Hepatic stellate cell (primary cell): ENCODE data around the gene CHMP1B.
"Not testable (repeated sequence)": the region's sequence is repeated elsewhere in the genome, so short reads cannot be mapped to it uniquely, and the experiment has no call there.

Experiments used
- DNase-seq: peaks from one replicate; pipeline ENCODE4 v3.0.0; 2011; ENCODE audit warnings: low spot score

CHMP1B gene

DNA sequence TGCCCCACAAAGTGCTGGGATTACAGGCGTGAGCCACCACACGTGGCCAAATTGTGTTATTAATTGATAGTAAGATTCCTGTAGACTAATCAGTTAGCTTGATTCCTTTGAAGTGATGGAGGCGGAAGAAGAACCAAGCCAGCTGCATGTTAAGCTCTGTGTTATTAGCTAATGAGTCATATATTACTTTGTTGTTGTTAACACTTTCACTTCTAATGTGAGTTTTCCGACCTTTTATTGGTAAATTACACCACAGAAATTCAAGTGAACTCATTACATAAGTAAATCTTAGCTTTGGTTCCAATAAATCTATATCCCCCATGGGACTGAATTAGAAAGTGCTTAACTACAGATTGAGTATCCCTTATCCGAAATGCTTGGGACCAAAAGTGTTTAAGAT, 20.3 kb downstream of the CHMP1B start:
- DNase-seq: no peak

DNA sequence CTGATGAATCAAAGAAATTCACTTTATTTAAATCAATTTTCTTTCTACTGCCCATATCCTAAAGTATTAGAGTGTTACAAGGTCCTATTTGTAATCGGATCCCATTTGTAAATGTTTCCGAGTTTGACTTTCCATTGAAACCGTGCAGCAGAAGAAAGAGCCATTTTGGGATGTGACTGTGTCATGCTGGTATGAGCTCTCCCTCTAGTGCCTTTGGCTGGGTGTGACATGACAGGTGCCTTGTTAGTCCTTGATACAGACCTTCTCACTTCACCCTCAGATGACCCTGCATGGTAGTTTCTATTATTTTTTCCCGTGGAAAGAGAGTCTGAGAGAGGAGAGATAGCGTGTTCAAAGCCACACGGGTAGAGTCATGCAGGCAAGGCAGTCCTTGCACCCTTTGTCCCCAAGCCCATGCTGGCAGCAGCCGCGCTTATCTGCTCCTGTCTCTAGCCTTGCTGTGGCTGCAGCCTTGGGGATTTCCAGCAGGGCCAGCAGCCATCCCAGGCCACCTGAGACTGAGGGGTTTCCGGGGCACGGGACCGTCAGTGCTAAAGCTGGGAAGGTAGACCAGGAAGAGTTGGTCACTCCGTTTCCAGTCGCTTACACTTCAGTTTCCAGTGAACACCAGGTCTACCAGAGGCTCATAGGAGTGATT, 21.4 kb downstream of the CHMP1B start:
- peak; percentile 77 for DNase-seq

DNA sequence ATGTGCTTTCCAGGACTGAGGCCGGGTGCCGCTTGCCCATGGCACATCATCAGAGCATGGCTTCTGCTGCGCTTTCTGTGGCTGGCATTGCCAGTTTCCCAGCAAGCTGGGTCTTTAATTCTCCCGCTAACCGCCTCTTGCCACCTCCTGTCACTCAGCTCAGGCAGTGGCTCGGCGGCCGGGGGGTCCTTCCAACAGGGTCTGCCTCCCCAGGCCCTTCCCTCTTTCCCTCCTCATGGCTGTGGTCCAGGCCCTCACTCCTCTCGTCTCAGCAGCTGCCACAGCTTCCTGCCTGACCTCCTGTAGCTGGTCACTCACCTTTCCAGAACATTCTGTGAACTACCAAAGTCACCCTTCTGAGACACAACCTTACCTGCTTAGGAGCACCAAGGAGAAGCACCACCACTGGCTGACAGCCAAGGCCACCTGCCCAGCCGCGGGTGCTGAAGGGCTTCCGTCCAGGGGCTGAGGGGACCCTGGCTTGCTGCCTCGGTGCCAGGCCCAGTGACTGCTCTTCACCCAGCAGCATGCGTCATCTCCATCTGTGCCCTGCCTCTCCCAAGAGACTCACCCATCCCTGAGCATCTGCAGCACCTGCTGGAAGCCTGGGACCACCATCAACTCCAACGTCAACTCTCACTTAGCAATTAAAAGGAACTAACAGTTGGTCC, 22.6 kb downstream of the CHMP1B start:
- no peak for DNase-seq

DNA sequence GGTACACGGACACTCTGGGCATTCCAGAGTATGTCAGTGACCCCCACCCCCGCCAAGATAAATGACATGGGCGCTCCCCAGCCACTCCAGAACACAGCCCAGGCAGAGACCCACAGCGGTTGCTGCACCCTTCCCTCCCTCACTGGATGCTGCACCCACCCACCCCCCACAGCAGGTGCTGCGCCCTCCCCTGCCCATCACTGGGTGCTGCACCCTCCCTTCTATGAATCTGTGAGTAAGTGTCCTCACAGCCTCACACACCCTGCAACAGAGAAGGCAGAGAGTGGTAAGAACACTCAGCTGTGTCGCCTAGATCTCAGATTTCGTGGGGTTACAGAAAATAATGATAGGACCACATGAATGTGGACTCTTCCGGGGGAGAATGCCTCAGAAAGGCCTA, 23.5 kb downstream of the CHMP1B start:
- no peak for DNase-seq

DNA sequence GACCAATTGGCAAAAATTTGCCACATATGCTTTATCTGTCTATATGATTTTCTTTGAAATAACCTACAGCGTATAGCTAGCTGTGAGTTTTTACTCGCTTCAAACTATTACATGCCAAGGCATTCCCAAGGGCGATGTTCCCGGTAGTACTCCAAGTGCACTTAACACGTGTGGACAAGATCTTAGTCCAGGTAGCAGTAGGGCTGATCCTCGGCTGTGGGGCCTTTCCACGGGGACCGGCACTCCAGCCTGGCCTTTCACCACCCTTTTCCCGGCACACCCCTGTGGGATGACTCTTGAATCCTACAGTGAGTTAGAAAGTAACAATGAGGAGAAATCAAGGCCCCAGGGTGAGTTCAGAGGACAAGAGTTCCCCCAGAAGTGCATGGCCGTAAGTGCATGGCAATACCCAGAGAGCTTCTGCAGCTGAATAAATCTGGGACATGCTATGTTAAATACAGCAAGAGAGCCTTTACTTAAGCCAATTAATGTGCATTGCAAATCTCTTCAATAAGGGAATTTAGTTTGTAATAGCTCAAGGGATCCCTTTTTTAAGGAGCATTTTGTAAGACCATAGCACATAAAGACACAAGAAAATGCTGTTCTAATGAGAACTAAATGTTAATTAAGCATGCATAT, 26.4 kb downstream of the CHMP1B start:
- no peak for DNase-seq

DNA sequence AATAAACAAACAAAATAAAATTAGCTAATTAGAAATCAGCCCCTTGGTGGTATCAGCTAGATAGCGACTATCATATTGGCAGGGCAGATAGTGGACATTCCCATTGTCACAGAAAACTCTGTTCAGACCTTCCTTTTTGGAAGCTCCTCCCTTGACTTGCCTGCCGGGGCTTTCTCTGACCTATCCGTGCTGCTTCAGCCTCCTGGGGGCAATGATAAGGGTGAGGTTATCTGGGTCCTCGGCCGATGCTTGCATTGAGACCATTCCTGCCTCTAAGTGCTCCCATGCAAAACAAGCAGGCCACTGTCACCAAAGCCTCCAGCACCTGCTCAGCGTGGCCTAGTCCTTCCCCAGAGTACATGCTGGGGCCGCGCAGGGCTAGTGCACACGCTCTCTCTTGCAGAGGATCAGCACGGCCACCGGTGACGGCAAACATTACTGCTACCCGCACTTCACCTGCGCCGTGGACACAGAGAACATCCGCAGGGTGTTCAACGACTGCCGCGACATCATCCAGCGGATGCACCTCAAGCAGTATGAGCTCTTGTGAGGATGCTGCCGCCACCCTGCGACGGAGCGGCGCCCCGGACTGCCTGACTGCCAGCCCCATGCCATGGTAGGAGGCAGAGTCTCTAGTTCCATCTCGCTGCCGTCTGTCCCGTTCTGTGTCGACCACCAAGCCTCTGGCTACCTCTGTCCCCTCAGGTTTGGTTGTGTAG, 29.5 kb downstream of the CHMP1B start:
- DNase-seq: no peak

DNA sequence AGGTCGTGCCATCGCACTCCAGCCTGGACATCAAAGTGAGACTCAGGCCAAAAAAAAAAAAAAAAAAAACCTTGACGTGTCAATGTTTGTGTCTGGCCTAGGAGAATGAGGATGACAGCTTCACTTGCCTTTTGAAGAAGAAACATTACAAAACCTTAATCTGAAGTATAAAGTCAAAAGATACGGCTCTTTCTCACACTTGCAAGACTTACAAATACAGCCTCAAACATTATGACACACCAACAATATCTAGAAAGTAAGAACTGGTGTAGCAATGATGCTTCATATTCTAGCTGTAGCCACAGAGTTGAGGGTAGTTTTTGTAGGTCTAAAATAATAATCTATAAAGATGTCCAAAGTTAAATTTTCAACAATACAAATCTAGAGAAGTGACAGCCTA, 31.4 kb downstream of the CHMP1B start:
- no peak for DNase-seq

DNA sequence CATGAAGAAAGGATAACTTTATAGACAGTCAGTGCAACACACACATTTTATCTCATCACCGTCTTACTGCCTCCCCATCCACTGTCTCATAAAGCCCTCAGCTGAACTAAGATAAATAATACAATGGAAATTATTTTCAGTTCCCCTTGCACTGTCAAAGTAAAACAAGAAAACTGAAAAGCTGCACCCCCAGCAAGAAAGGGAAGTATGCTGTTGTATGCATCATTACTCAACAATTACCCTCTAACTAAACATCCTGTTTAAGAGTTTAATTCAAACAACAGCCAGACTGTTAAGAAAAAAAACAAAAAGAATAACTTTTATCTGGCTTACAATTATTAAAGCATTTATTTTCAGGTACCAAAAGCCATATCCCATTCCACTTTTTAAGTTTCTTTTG, 31.9 kb downstream of the CHMP1B start:
- DNase-seq: no peak

DNA sequence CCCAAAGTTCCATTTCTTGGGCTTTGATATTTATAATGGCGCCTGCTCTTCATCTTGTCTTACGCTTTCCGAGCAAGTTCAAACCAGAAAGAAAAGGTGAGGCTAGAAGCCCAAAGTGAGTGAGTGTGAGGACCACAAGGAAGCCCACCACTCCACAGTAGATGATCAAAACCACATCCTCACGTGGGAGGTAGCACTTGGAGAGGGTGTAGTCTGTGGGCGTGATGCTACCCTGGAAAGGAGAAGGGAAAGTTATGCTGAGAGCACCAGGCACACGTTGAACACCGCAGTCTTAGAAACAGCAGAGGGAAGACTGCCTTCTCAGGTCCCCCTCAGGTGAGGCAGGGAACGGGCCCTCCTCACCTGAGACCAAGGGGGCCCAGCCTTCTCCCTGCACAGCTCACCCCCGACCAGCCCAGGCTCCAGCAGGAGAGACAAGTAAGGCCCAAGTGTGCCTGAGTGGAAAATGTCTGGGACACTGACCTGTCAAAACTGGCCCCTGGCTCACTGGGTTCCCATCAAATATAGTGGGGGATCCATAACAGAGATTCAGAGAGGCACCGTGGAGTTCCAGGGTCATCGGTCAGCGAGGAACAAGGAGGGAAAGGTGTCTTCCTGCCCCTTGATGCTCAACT, 33.3 kb downstream of the CHMP1B start:
- DNase-seq: no peak

DNA sequence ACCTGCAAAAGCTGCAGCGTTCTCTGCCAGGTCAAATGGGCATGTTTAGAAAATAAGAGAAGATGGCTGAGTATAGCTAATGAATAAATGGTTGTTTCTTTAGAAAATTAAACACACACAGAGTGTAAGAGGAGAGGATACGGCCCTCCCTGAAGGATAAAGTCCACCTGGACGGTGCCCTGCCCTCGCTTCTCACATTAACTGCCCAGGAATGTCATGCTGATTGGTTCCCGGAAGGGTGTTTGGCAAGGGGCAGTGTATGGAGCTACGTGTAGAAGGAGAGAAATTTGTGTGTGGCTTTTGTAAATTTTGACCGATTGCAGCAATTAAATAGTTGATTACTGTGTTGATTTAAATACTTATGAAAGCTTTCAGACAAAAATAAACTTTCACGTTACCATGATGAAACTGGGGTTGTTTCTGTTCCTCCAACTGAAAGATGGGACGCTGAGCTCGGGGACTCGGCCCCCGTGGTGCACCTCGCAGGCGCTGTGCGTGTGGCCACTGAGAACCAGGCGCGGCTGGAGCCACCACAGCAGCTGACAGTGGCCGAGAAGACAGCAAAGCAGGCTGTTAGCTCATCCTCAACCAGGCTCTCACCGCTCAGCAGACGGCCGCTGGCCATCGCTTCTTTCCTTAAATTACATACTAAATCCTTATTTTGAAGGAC, 34.2 kb downstream of the CHMP1B start:
- DNase-seq: no peak

DNA sequence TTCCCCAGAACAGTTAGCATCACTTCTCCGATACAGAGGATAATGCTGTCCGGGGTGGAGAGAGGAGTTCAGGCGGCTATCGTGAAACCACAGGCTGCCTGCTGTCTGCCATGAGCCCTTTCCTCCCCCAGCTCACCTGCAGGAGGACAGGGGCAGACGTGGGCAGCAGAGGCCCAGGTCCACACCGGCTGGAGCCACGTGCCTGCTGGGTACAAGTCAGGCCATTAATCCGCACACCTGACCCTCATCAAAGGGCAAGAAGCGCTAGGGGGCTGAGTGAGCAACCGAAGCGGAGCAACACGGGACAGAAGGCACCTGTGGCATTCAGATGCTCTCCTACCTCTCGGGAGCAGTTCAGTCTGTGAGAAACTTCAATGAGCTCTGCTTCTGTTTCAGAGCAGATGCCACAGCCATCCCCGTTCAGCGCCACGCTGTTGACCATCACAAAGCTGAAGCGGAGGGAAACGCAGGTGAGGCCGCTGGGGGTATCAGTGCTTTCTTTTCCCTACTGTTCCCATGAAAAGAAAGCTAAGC, 35.4 kb downstream of the CHMP1B start:
- DNase-seq: no peak

DNA sequence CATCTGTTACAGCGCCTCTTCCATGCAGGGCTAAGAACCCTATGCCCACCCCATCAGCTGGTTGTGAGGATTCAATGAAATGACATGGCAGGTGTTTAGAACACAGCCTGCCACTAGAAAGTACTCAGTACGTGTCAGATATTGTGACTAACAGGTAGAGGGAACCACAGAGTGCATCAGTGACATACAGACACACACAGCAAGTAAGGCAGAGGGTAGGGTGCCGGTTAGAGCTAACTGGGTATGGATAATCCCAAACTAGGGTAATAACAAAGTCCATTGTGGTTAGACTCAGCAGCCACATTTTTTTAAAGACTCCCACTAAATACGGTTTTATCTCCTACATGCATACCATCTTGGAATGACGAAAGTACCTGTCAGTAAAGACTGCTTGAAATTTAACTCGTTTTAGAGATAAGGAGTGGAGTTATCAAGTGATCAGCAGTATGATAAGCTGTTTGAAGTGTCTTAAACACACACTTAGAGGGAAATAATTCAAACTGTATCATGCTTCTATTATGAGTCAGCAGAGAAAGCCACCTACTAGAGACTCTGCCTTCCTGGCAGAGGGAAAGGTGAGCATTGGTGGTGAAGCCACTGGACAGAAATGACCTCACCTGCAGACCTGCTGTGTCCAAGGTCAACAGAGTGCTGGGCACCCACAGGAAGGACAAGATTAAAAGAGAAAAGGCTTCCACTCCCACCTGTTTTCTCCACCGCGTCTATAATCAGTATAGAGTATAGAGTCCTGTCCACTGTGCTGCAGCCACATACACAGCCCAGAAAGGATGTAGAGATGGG, 36.3 kb downstream of the CHMP1B start:
- no peak for DNase-seq

DNA sequence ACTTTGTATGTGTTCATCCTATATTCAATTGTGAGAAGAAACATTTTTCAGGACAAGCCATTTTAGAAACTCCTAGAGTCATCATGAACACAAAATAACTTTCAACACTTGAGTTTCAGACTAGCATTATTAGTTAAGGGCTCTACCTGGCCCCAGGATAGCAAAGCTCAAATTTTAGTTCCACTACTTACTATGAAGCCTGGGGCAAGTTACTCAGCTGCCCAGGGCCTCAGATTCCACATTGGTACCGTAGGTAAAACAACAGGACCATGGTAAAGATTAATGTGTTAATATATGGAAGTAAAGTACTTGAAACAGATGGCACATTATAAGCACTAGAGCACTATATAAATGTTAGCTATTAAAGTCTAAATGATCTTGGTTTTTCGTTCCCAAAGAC, 37.5 kb downstream of the CHMP1B start:
- DNase-seq: no peak

DNA sequence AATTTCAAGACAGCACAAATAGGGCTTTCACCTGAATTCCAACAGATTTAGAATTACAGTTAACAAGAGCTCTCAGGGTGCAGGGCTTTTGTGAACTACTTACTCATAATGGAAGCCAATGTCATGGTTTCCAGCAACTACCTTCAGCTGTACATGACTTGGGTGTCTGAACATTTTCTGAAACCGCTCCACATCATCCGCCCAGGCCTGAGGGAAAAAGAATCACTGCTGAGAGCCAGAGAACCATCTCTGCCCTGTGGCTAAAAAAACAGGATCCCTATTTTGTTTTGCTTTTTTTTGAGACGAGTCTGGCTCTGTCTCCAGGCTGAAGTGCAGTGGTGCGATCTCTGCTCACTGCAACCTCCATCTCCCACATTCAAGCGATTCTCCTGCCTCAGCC, 38.1 kb downstream of the CHMP1B start:
- DNase-seq: no peak

DNA sequence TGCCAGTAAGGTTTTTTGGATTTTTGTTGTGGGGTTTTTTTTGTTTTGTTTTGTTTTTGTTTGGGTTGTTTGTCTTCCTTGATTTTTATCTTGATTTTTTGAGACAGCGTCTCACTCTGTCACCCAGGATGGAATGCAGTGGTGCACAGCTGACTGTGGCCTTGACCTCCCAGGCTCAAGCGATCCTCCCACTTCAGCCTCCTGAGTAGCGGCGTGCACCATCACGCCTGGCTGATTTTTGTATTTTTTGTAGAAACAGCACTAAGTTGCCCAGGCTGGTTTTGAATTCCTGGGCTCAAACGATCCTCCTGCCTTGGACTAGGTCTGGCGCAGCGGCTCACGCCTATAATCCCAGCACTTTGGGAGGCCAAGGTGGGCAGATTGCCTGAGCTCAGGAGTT, 40.5 kb downstream of the CHMP1B start:
- DNase-seq: no peak

DNA sequence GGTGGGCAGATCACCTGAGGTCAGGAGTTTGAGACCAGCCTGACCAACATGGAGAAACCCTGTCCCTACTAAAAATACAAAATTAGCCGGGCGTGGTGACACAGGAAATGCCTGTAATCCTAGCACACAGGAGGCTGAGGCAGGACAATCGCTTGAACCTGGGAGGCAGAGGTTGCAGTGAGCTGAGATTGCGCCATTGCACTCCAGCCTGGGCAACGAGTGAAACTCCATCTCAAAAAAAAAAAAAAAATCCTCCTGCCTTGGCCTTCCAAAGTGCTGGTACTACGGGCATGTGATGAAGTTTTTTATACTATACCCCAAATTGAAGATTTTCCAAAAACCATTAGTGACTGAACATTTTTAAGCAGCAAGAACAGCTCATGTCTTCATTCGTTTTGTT, 41.2 kb downstream of the CHMP1B start:
- not testable (repeated sequence) for DNase-seq

DNA sequence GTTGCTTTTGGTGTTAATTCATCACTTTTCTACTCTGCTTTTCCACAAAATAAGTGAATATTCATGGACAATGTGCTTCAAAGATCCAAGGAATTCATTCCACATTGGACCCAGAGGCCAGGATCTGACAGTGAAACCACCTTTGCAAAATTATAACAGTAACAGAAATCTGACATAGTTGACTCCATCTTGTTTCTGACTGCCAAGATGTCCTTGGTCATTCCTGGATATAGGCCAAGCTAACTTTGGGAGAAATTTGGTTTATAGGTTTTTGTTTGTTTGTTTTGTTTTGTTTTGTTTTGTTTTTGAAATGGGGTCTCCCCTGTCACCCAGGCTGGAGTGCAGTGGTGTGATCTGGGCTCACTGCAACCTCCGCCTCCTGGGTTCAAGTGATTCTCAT, 46.6 kb downstream of the CHMP1B start:
- no peak for DNase-seq

DNA sequence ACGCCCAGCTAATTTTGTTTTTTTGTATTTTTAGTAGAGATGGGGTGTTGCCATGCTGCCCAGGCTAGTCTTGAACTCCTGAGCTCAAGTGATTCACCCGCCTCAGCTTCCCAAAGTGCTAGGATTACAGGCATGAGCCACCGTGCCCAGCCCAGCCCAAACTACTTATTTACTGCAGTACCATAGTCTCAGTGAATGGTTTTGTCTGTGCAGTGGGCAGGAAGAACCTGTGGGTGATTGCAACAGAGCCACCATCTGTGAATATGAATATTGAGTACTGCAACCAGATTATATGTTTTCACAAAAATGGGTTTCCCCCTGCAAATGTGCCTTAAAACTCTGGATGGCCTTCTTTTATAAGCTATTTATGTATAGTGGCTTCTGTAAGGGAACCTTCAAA, 47.9 kb downstream of the CHMP1B start:
- DNase-seq: no peak

DNA sequence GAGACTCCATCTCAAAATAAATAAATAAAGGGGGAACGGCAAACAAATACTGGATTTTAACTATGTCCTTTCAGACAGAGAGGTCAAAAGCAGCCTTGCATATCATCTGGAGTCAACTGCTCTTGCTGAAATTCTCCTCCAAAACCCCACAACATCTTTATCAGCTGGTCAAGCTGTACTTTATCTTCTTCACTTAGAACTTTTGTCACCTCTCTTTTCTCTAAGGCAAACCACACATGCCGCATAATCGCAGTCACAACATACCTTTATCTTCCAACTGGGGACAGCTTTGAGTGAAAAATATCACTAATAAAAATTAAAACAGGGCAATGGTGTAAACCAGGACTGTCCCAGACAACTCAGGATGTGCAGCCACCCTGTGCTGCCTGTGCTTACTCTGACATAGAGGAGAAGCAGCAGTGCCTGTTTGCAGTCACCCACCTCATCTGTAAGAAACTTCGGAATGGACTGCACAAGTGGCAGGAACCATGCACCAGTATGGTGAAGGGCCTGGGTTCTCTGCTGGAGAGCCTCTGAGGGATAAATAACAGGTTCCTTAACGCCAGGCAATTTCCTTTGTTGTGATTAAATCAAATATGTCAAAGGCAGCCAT, 50.7 kb downstream of the CHMP1B start:
- DNase-seq: no peak

DNA sequence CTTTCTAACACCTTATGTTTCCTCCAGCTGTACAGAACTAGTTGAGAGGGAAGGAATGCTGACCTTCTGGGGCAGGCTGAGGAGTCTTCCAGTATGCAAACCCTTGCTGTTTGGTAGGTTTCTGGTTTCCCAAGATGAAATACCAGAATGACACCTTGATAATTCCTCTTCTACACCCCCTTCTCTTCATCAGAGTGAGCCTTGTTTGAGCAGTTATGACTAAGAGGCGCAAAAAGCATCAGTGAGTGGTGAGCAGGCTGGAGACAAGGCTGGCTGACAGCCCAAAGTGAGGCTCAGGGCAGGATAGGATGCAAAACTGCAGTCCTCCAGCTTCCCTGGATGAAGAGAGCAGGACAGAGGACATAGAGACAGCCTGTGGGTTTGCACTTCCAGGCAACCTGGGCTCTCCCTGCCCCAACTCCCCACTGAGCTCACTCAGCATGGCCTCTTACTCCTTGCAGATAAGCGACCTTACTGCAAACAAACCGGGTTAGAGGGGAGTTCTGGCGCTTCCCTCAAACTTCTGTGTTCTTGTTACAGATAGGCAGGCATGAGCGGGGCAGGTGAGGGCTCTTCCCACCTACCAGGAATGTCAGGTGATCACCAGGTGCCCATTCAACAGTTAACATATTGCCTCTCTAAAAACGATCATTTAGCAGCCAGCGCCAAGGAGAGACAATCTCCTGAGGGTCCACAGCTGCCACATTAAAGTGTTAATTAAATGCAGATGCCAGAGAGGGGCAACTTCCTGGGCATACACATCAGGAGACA, 51.5 kb downstream of the CHMP1B start:
- no peak for DNase-seq
